ENCODE results near the gene HEYL. TPM values are rescaled to one million over a fixed set of nuclear protein-coding genes. Genes with fewer than 3 reads are reported as not detected.
A peak's percentile ranks its signal among the peaks of the same experiment; 100 is the strongest.

The HEYL gene
- total and polyA plus RNA-seq, 2 of the 8 experiments (the other 6 are each of a cell fraction or from before 2014, with no cell fraction given), result 1.8 to 3.1 TPM

- no peak overlapping the region for H3K18ac ChIP-seq (ENCODE audit: extremely low read depth, low read length)
- H3K23ac ChIP-seq (ENCODE audit: insufficient read length), result no peak overlapping the region
- H4K91ac ChIP-seq (replicated peaks; ENCODE audit: insufficient read length, low read length), result no peak overlapping the region
- no peak for DNase-seq (ENCODE audit: low read depth in 1 of 2, low spot score in 2 of 2)
- H4K8ac ChIP-seq (ENCODE audit: extremely low read depth, insufficient read depth, low read length), result no peak overlapping the region
- no peak overlapping the region for H3K27ac ChIP-seq (ENCODE audit: low read depth, low read length)
- H3K4me3 ChIP-seq (ENCODE audit: extremely low read depth in 1 of 4, insufficient read depth in 2 of 4, low read depth in 3 of 4, low read length in 4 of 4), result no peak overlapping the region
- no peak overlapping the region for H2BK120ac ChIP-seq (replicated peaks; ENCODE audit: low read depth, low read length)
- TF ChIP-seq JUN (IDR thresholded peaks at IDR 0.05; ENCODE audit: low read depth, low read length) (no peak), CBX5 (IDR thresholded peaks at IDR 0.05; ENCODE audit: low read depth, low read length) (no peak), RNF2 (IDR thresholded peaks at IDR 0.05; ENCODE audit: borderline replicate concordance, low read depth, low read length, missing control alignments, poor library complexity, severe bottlenecking) (no peak), TAF1 (IDR thresholded peaks at IDR 0.05; ENCODE audit: low read depth, low read length) (no peak), POU5F1 (IDR thresholded peaks at IDR 0.05; ENCODE audit: low read depth, low read length) (no peak), MAX (IDR thresholded peaks at IDR 0.05) (no peak)
- H4K20me1 ChIP-seq (replicated peaks in 1 of 2; ENCODE audit: control insufficient read depth in 1 of 2, insufficient read depth in 2 of 2, low read length in 2 of 2), result peaks cover 0 to 4% of the 10 kb centered on the region in 2 experiments
- no peak overlapping the region for H3K56ac ChIP-seq (replicated peaks; ENCODE audit: insufficient read length, low read depth, low read length)
- no peak overlapping the region for H4K5ac ChIP-seq (ENCODE audit: insufficient read length, low read depth, low read length)
- H3K9me3 ChIP-seq (ENCODE audit: insufficient read depth in 2 of 2, low read depth in 1 of 2, low read length in 1 of 2), result no peaks in the 10 kb centered on the region
- H3K36me3 ChIP-seq (ENCODE audit: control insufficient read depth in 2 of 4, insufficient read depth in 4 of 4, low read length in 3 of 4), result no peaks in the 10 kb centered on the region
- peaks cover 0 to 5% (median 1%) of the 10 kb centered on the region in 4 experiments; a peak in 2 of 7 replicates for H3K4me1 ChIP-seq (replicated peaks in 1 of 4; ENCODE audit: control insufficient read depth in 3 of 4, insufficient read depth in 4 of 4, low read length in 3 of 4)
- H2BK20ac ChIP-seq (ENCODE audit: low read length), result no peak overlapping the region
- no peak overlapping the region for H3K14ac ChIP-seq (ENCODE audit: insufficient read length)
- no peak overlapping the region for H2BK12ac ChIP-seq (ENCODE audit: low read depth, low read length)
- 67% methylated on average over 1 of the region's 1 CpG; no CpG with 5 or more reads in 1 of the 2 experiments for WGBS, 2 experiments (ENCODE audit: extremely low coverage in 1 of 2, insufficient coverage in 1 of 2, insufficient read length in 1 of 2, insufficient replicate concordance in 2 of 2, low coverage in 1 of 2, low lambda C conversion rate in 2 of 2, missing lambda C conversion rate in 1 of 2)
- no peaks in the 10 kb centered on the region for H3K79me1 ChIP-seq (ENCODE audit: low read depth, low read length)
- H3K4ac ChIP-seq (replicated peaks; ENCODE audit: insufficient read length, low read depth, low read length), result peak overlapping the region; percentile 19
- H2AFZ ChIP-seq (ENCODE audit: low read length), result no peak overlapping the region
- no peak for FAIRE-seq
- CTCF ChIA-PET (ENCODE audit: partially characterized antibody), result interaction anchor here (0.7 to 4.4 kb wide), 6 partner anchors 11 to 237 kb away, joined by 3 to 44 read pairs (median 6); partner anchors contain the start of gene NT5C1A
- peaks cover 58 to 93% (median 84%) of the 10 kb centered on the region in 4 experiments for H3K27me3 ChIP-seq (replicated peaks in 1 of 4; ENCODE audit: control insufficient read depth in 3 of 4, extremely low read depth in 1 of 4, insufficient read depth in 3 of 4, low read length in 3 of 4)
- no peak overlapping the region for H2AK5ac ChIP-seq (ENCODE audit: low read depth, low read length)
- no peak overlapping the region for H3K4me2 ChIP-seq (ENCODE audit: insufficient read depth in 1 of 2, low read depth in 2 of 2, low read length in 2 of 2)
- H3K79me2 ChIP-seq (ENCODE audit: control insufficient read depth in 1 of 2, insufficient read depth in 2 of 2, low read length in 2 of 2), result no peaks in the 10 kb centered on the region
- POLR2A ChIA-PET (ENCODE audit: partially characterized antibody), result interaction anchor here (1.3 kb wide), 1 partner anchor 12 kb away, joined by 3 read pairs; no protein-coding TSS in a partner anchor
- H3K23me2 ChIP-seq (ENCODE audit: low read depth, low read length), result no peaks in the 10 kb centered on the region; the same call in 1 of the 2 replicates
- no peak overlapping the region for H3K9ac ChIP-seq (replicated peaks in 1 of 4; ENCODE audit: extremely low read depth in 1 of 4, low read depth in 3 of 4, low read length in 3 of 4)
- no peak overlapping the region for H2BK5ac ChIP-seq (ENCODE audit: low read depth, low read length)
- H2BK15ac ChIP-seq (ENCODE audit: low read length), result no peak overlapping the region
Measured at GRCh38 chr1:39681999-39682398, 42.6 kb upstream of the HEYL start.
